IMR-90 (cell line): ENCODE measurements around the gene TRIM13. TPM values are rescaled to one million over a fixed set of nuclear protein-coding genes. Genes with fewer than 3 reads are reported as not detected.

Experiments
- ATAC-seq: fragments of 200-7000 bp; cut with Tn5 transposase; 2 replicates; pipeline ENCODE4 v1.9.1; 2020; ENCODE audit warnings: low read depth, mild to moderate bottlenecking, moderate library complexity
- BruUV-seq: library from RNA; stranded (reverse); fragments of 400-500 nt; replicated peaks from 2 replicates; lab custom pipeline; 2021; lab: Mats Ljungman, UMichigan
- CTCF ChIA-PET: fragments of 300-600 bp; formaldehyde crosslinking; extraction: SDS; loops from one replicate; lab custom pipeline; 2021; ENCODE audit warnings: antibody characterized with exemption; lab: Yijun Ruan, JAX
- POLR2A ChIA-PET: fragments of 300-600 bp; sonication (Branson Sonifier 250); formaldehyde crosslinking; loops from one replicate; lab custom pipeline; 2022; ENCODE audit warnings: antibody characterized with exemption; ENCODE audit not compliant: unreplicated experiment; lab: Charles Lee
- DNase-seq: peaks from one replicate; pipeline ENCODE4 v3.0.0; 2013
- H2AFZ ChIP-seq: replicated peaks from 2 replicates; pipeline ENCODE3; 2013; ENCODE audit warnings: low read length, mild to moderate bottlenecking; ENCODE audit not compliant: poor library complexity
- H2AK5ac ChIP-seq: 2 replicates; pipeline ENCODE4 v1.6.1; 2013; ENCODE audit warnings: low read depth, low read length, inconsistent platforms
- H2AK9ac ChIP-seq: replicated peaks from 2 replicates; pipeline ENCODE3; 2013; ENCODE audit warnings: mild to moderate bottlenecking, low read depth, low read length, moderate library complexity; ENCODE audit not compliant: poor library complexity
- H2BK120ac ChIP-seq: 2 replicates; pipeline ENCODE4 v1.6.1; 2013; ENCODE audit warnings: low read depth, low read length, inconsistent platforms
- H2BK15ac ChIP-seq: 3 replicates; pipeline ENCODE4 v1.6.1; 2013; ENCODE audit warnings: low read depth, low read length, inconsistent platforms
- H2BK20ac ChIP-seq: 2 replicates; pipeline ENCODE4 v1.6.1; 2013; ENCODE audit warnings: low read depth, mild to moderate bottlenecking, inconsistent platforms, low read length, moderate library complexity
- H2BK5ac ChIP-seq: 2 replicates; pipeline ENCODE4 v1.6.1; 2013; ENCODE audit warnings: mild to moderate bottlenecking, low read depth, low read length, inconsistent platforms; ENCODE audit not compliant: poor library complexity, severe bottlenecking
- H3K14ac ChIP-seq: replicated peaks from 2 replicates; pipeline ENCODE4 v1.6.1; 2013; ENCODE audit warnings: low read depth, low read length, inconsistent platforms
- H3K18ac ChIP-seq: 2 replicates; pipeline ENCODE4 v1.6.1; 2013; ENCODE audit warnings: low read depth, low read length, control low read depth
- H3K23ac ChIP-seq: 2 replicates; pipeline ENCODE4 v1.6.1; 2013; ENCODE audit warnings: low read depth, low read length, inconsistent platforms
- H3K27ac ChIP-seq: 2 replicates; pipeline ENCODE4 v1.5.1; 2013; ENCODE audit warnings: mild to moderate bottlenecking, control low read depth, low read length; ENCODE audit not compliant: insufficient read depth
- H3K27me3 ChIP-seq: 2 replicates; pipeline ENCODE4 v1.6.1; 2013; ENCODE audit warnings: low read length; ENCODE audit not compliant: control insufficient read depth, insufficient read depth
- H3K36me3 ChIP-seq: 2 replicates; pipeline ENCODE4 v1.6.1; 2013; ENCODE audit warnings: low read length, mixed read lengths; ENCODE audit not compliant: control insufficient read depth, insufficient read depth
- H3K4ac ChIP-seq: 2 replicates; pipeline ENCODE4 v1.6.1; 2013; ENCODE audit warnings: low read depth, low read length, inconsistent platforms
- H3K4me1 ChIP-seq: 2 replicates; pipeline ENCODE4 v1.6.1; 2013; ENCODE audit warnings: low read length, mixed read lengths; ENCODE audit not compliant: control insufficient read depth, insufficient read depth
- H3K4me2 ChIP-seq: 2 replicates; pipeline ENCODE4 v1.6.1; 2013; ENCODE audit warnings: low read depth, mild to moderate bottlenecking, control low read depth, low read length, moderate library complexity
- H3K4me3 ChIP-seq: 2 replicates; pipeline ENCODE4 v1.5.1; 2013; ENCODE audit warnings: low read depth, mild to moderate bottlenecking, control low read depth, low read length, moderate library complexity; ENCODE audit not compliant: insufficient read depth
- H3K56ac ChIP-seq: 2 replicates; pipeline ENCODE4 v1.6.1; 2013; ENCODE audit warnings: low read length, inconsistent platforms; ENCODE audit not compliant: insufficient read depth; ENCODE audit errors: extremely low read depth
- H3K79me1 ChIP-seq, 2 experiments: 2 replicates each; pipeline ENCODE4 v1.6.1; 2013; ENCODE audit warnings: low read length in 2 of 2, inconsistent platforms in 1 of 2, low read depth in 1 of 2
- H3K9ac ChIP-seq: 2 replicates; pipeline ENCODE4 v1.6.1; 2013; ENCODE audit warnings: low read depth, low read length, control low read depth
- H3K9me1 ChIP-seq: 2 replicates; pipeline ENCODE4 v1.6.1; 2013; ENCODE audit warnings: low read length, inconsistent platforms; ENCODE audit not compliant: insufficient read depth
- H3K9me3 ChIP-seq: 2 replicates; pipeline ENCODE4 v1.6.1; 2013; ENCODE audit warnings: low read length; ENCODE audit not compliant: control insufficient read depth, insufficient read depth
- H4K20me1 ChIP-seq: 2 replicates; pipeline ENCODE4 v1.6.1; 2013; ENCODE audit warnings: low read length, inconsistent platforms; ENCODE audit not compliant: insufficient read depth
- H4K5ac ChIP-seq: 2 replicates; pipeline ENCODE4 v1.6.1; 2013; ENCODE audit warnings: mild to moderate bottlenecking, low read depth, low read length, control low read depth
- H4K8ac ChIP-seq, 2 experiments: 2 replicates each; pipeline ENCODE4 v1.6.1; 2013; ENCODE audit warnings: low read depth in 2 of 2, low read length in 2 of 2, control low read depth in 1 of 2, inconsistent platforms in 1 of 2
- H4K91ac ChIP-seq: 2 replicates; pipeline ENCODE4 v1.6.1; 2013; ENCODE audit warnings: low read depth, low read length, inconsistent platforms; ENCODE audit not compliant: insufficient read depth
- CTCF ChIP-seq: conservative IDR thresholded peaks from 2 replicates; pipeline ENCODE4 v1.5.1; 2012; ENCODE audit warnings: mild to moderate bottlenecking, low read depth, low read length, improper control_type of control experiment
- ELK1 ChIP-seq: fragments of 150-350 bp; IDR thresholded peaks from 2 replicates; pipeline ENCODE4 v1.6.1; 2016; ENCODE audit warnings: low read depth, mild to moderate bottlenecking, low read length, moderate library complexity, borderline replicate concordance
- USF2 ChIP-seq: fragments of 150-350 bp; IDR thresholded peaks from 2 replicates; pipeline ENCODE4 v1.6.1; 2017; ENCODE audit warnings: mild to moderate bottlenecking, antibody characterized with exemption, low read length, low read depth
- WGBS, 2 experiments: methylation state at CpG; one replicate each; pipeline versions ENCODE4 v1.1.5 to v1.1.7; 2013; ENCODE audit warnings: missing lambda C conversion rate in 2 of 2; ENCODE audit not compliant: insufficient read length in 1 of 2; ENCODE audit errors: extremely low coverage in 2 of 2; 5-methylcytosine and 5-hydroxymethylcytosine counted together
- dilution Hi-C: fragments of 300-500 bp; cut with HindIII; formaldehyde crosslinking; loops from one replicate; pipeline ENCODE4 v1.14.3; 2018; ENCODE audit warnings: low sequenced_read_pairs; ENCODE audit not compliant: unreplicated experiment
- in situ Hi-C: fragments of 300-500 bp; cut with MboI; formaldehyde crosslinking; loops from 3 replicates; pipeline ENCODE4 v1.14.3; 2019; ENCODE audit warnings: low sequenced_read_pairs, inconsistent platforms, mixed read lengths
- intact Hi-C: fragments of 100-400 bp; cut with micrococcal nuclease; formaldehyde crosslinking; loops from 2 replicates; pipeline ENCODE4 v1.10.0; 2022
- microRNA-seq, 2 experiments: library from miRNA; stranded (forward) in 1 of 2; unstranded in 1 of 2; fragments of 10-50 nt in 1 of 2; fragments of <30 nt in 1 of 2; gene quantifications in 1 of 2; microRNA quantifications in 1 of 2; one replicate each; pipeline versions ENCODE3 to v1.1.0; 2013 to 2020; ENCODE audit not compliant: insufficient read depth in 1 of 2, insufficient read length in 1 of 2, unreplicated experiment in 1 of 2
- polyA plus RNA-seq, 3 experiments: library from polyadenylated mRNA; depleted of rRNA; stranded (reverse); fragments of >200 nt; gene quantifications; 2 replicates each; pipeline ENCODE4 v1.2.3, GENCODE V29; 2012; ENCODE audit warnings: low replicate concordance in 1 of 3
- small RNA-seq, 5 experiments: library from RNA; depleted of rRNA; stranded (forward); fragments of <200 nt; gene quantifications; one replicate each; pipeline ENCODE3, GENCODE V24; 2012
- total RNA-seq: library from RNA; depleted of rRNA; stranded (reverse); fragments of >200 nt; gene quantifications from 2 replicates; pipeline ENCODE4 v1.2.3, GENCODE V29; 2012; rRNA removed

TRIM13 gene
- total and polyA plus RNA-seq, 2 of the 4 experiments (the other 2 are of a cell fraction): 12.0 to 20.1 TPM

- Histone ChIP-seq H3K4ac (no peak overlapping the region), H2AK5ac (no peak overlapping the region), H2BK5ac (no peak overlapping the region), H2BK15ac (no peak overlapping the region), H3K23ac (no peak overlapping the region), H3K18ac (no peak overlapping the region), H3K4me3 (no peak overlapping the region), H2AK9ac (no peak overlapping the region), H4K5ac (no peak overlapping the region), H4K8ac (no peak overlapping the region), H3K14ac (no peak overlapping the region), H4K20me1 (peaks cover 4% of the 10 kb centered on the region; the same call in 1 of the 2 replicates), H2BK20ac (no peak overlapping the region), H2AFZ (no peak overlapping the region), H3K4me1 (no peaks in the 10 kb centered on the region), H3K9me3 (no peaks in the 10 kb centered on the region), H3K9ac (no peak overlapping the region), H3K56ac (no peak overlapping the region), H3K27me3 (no peaks in the 10 kb centered on the region), H3K9me1 (peaks cover 4% of the 10 kb centered on the region), H3K27ac (no peak overlapping the region; the same call in 1 of the 2 replicates), H3K4me2 (no peak overlapping the region), H4K91ac (no peak overlapping the region), H2BK120ac (no peak overlapping the region), H3K36me3 (peaks cover 15% of the 10 kb centered on the region; the same call in 1 of the 2 replicates), H3K79me1 (peaks cover 18 to 28% of the 10 kb centered on the region in 2 experiments)
- WGBS, 2 experiments: no CpG with 5 or more reads among the region's 1 CpG
- dilution Hi-C loops: no loop called here
- ATAC-seq: no peak
- intact Hi-C loops: no loop called here
- ChIA-PET CTCF (no interaction called here), POLR2A (no interaction called here)
- no peak for DNase-seq
- no TSS peak for BruUV-seq
- in situ Hi-C loops: no loop called here
- no peak for TF ChIP-seq ELK1
- TF ChIP-seq CTCF: no peak
- TF ChIP-seq USF2: no peak
Observed at GRCh38 chr13:50065712-50066111, 68.9 kb downstream of the TRIM13 start.

Small RNAs within 50 kb of the gene (microRNA-seq; reads per million reads assigned to microRNA genes)
- gene MIR15A (ENCODE audit: unreplicated experiment) (4,801 reads per million, percentile 91 among the genes with 10 or more reads in this experiment), gene MIR16-1 (ENCODE audit: insufficient read depth in 1 of 2, insufficient read length in 1 of 2, unreplicated experiment in 1 of 2) (43.4 to 471 reads per million in 2 experiments), gene MIR3613 (ENCODE audit: insufficient read depth in 1 of 2, insufficient read length in 1 of 2, unreplicated experiment in 1 of 2) (21.9 to 56.8 reads per million in 2 experiments), gene RF02105 (ENCODE audit: insufficient read depth, insufficient read length) (not detected), gene RF02106 (ENCODE audit: insufficient read depth, insufficient read length) (not detected), gene RF02107 (ENCODE audit: insufficient read depth, insufficient read length) (not detected), gene RF02108 (ENCODE audit: insufficient read depth, insufficient read length) (not detected)

Small RNAs within 50 kb of the gene (small RNA-seq; reads per million reads assigned to genes)
- gene MIR16-1: 2.5 to 146 (median 47.6) reads per million in 5 experiments
- 0 to 16.0 (median 1.4) reads per million in 5 experiments for gene MIR3613
- 0 reads per million in 5 experiments for gene RF02105
- gene RF02106: 0 reads per million in 5 experiments
- gene RF02107: 0 reads per million in 5 experiments
- 0 reads per million in 5 experiments for gene RF02108

Other genes with a start within 250 kb of the TRIM13 start
- gene KPNA3, start 204.4 kb upstream of the TRIM13 start, total RNA-seq: 48.6 and 63.6 TPM in 2 replicates
- gene KPNA3, start 204.4 kb upstream of the TRIM13 start, polyA plus RNA-seq (2012; rRNA removed): 21.1 and 25.3 TPM in 2 replicates
- 5.6 and 9.7 TPM in 2 replicates for gene SPRYD7, start 60.7 kb upstream of the TRIM13 start, total RNA-seq
- gene SPRYD7, start 60.7 kb upstream of the TRIM13 start, polyA plus RNA-seq (2012; rRNA removed): 6.3 and 20.2 TPM in 2 replicates
- 2.7 and 5.0 TPM in 2 replicates for gene KCNRG, start 18.4 kb downstream of the TRIM13 start, total RNA-seq
- gene KCNRG, start 18.4 kb downstream of the TRIM13 start, polyA plus RNA-seq (2012; rRNA removed): 0.51 and 0.66 TPM in 2 replicates